Measurements from ENCODE around the gene AIFM2. TPM values are rescaled to one million over a fixed set of nuclear protein-coding genes. Genes with fewer than 3 reads are reported as not detected.

Gene AIFM2
- total and polyA plus RNA-seq, 7 donors: 8.7 to 40.5 (median 10.6) TPM

DNA sequence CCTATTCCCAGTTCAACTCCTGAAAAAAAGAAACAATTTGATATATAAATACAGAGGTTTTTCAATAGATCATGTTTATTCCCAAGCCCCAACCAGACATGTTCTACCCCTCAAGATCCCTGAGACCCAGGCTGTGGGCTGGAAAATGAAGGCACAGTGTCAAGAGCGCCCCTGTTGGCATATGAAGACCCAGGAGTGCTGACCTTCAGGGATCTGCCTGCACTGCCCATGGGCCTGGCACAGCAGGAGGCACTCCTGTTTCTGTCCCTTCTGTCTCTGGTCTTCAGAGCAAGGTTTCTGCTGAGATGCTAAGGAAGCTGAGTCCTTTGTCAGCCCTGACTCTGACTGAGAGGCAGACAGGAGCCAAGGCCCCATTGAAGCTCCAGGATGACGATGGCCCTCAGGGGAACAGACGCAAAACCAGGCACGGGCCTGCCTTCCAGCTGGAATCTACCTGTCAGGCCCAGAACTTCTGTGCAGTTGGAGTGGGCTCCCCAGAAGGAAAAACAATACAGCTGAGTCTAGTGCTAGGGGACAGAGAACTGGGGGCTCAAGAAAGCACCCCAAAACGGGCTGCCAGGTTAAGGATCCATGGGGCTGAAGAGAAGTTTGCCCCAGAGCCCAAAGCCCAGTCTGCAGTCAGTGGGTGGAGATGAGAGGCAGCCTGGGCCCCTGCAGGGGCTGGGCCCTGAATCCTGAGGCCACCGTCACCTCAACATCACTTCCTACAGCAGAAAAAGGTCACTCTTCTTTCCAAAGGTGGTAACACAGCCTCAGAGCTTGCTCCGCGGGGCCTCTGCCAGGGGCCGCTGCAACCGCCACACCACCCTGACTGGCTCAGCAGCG is 6.7 kb upstream of the AIFM2 start:
- peaks cover 11% of the 10 kb centered on the region for H3K4me1 ChIP-seq
- no peak overlapping the region for H3K4me3 ChIP-seq
- no peaks in the 10 kb centered on the region for H3K9me3 ChIP-seq
- peaks cover 0 to 20% of the 10 kb centered on the region in 2 donors for H3K36me3 ChIP-seq (ENCODE audit: insufficient read depth in 1 of 2, low read depth in 1 of 2)
- 88 to 94% (median 89%) methylated on average over 11 of the region's 11 CpGs for WGBS, 3 donors
- TF ChIP-seq CTCF (IDR thresholded peaks at IDR 0.05): no peak
- DNase-seq (no peak), ATAC-seq (no peak)
- H3K27ac ChIP-seq: no peak overlapping the region
- no peaks in the 10 kb centered on the region for H3K27me3 ChIP-seq (ENCODE audit: insufficient read depth in 3 of 3, low read length in 2 of 3)
- intact Hi-C loops (cut with DNase I): no loop called here

DNA sequence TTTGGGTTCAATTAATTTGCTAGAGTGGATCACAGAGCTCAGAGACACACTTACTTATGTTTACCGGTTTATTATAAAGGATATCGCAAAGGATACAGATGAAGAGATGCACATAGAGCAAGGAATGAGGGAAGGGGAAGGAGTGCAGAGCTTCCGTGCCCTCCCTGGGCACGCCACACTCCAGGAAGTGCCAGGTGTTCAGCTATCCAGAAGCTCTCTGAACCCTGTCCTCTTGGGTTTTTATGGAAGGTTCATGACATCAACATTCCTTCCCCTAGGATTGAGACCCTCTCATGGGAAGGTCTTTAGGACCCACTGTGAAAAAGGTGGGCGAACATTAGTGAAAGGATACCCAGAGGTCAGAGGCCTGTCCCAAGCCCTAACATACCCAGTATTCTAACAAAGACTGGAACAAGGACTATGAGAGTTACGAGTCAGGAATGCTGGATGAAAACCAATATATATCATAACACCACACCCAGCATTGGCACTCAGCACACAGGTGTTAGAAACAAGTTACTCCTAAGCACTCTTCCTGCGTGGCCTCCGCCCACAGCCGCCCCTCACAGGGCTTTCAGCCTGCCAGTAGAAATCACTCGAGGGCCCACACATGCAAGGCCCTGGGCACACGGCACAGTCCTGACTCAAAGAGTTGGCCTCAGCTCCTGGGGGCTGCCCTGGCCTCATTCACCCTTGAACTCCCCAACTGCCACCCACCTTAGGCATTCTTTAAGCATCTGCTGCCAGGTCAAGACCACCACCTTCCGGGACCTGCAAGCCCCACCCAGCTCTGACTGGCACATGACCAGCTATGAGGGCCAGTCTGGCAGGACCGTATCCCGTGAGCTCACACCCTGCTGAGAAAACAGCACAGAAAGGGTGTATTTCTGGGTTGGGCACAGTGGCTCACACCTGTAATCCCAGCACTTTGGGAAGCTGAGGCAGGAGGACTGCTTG is 5.6 kb upstream of the AIFM2 start:
- no peak overlapping the region for H3K4me3 ChIP-seq
- intact Hi-C loops (cut with DNase I): no loop called here
- H3K9me3 ChIP-seq: no peaks in the 10 kb centered on the region
- peaks cover 20% of the 10 kb centered on the region for H3K4me1 ChIP-seq
- no peaks in the 10 kb centered on the region for H3K27me3 ChIP-seq (ENCODE audit: insufficient read depth in 3 of 3, low read length in 2 of 3)
- peaks cover 0 to 20% of the 10 kb centered on the region in 2 donors for H3K36me3 ChIP-seq (ENCODE audit: insufficient read depth in 1 of 2, low read depth in 1 of 2)
- TF ChIP-seq CTCF (IDR thresholded peaks at IDR 0.05): no peak
- H3K27ac ChIP-seq: no peak overlapping the region
- DNase-seq: no peak
- 92 to 95% (median 93%) methylated on average over 14 of the region's 14 CpGs for WGBS, 3 donors
- ATAC-seq: no peak

DNA sequence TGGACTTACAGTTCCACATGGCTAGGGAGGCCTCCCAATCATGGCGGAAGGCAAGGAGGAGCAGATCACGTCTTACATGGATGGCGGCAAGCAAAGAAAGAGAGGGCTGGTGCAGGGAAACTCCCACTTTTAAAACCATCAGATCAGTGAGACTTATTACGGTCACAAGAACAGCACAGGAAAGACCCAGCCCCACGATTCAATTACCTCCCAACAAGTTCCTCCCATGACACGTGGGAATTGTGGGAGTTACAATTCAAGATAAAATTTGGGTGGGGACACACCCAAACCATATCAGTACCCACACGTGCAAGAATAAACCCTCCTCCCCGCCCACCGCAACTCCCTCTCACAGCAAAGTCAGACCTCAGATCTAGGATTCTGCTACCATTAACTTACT is 4.5 kb upstream of the AIFM2 start:
- Histone ChIP-seq H3K4me3 (no peak overlapping the region), H3K36me3 (ENCODE audit: insufficient read depth in 1 of 2, low read depth in 1 of 2) (peaks cover 0 to 20% of the 10 kb centered on the region in 2 donors), H3K9me3 (no peaks in the 10 kb centered on the region), H3K27me3 (ENCODE audit: insufficient read depth in 3 of 3, low read length in 2 of 3) (no peaks in the 10 kb centered on the region), H3K27ac (no peak overlapping the region), H3K4me1 (peaks cover 23% of the 10 kb centered on the region)
- intact Hi-C loops (cut with DNase I): no loop called here
- WGBS, 3 donors: 91 to 93% (median 92%) methylated on average over 9 of the region's 9 CpGs
- DNase-seq (no peak), ATAC-seq (no peak)
- no peak for TF ChIP-seq CTCF (IDR thresholded peaks at IDR 0.05)

DNA sequence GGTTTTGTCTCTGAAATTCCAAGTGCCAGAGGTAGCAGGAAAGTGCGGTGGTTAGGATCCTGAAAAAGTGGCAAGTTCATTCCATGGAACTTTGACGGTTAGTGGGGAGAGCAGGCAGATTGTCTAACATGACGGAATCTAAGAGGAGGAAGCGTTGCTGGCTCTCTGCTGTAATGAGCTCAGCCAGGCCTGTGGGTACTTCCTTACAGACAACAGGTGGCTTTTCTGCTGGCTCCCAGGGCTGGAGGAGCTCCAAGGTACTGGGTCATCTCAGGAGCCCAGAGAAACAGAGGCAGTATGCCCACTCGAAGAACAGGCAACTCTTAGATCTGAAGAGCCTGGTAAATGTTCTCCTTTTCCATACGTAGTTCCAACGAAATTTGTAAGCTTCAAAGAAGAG is 3.1 kb upstream of the AIFM2 start:
- Histone ChIP-seq H3K4me3 (peak overlapping the region; percentile 15), H3K27me3 (ENCODE audit: insufficient read depth in 3 of 3, low read length in 2 of 3) (no peaks in the 10 kb centered on the region), H3K36me3 (ENCODE audit: insufficient read depth in 1 of 2, low read depth in 1 of 2) (peaks cover 0 to 16% of the 10 kb centered on the region in 2 donors), H3K9me3 (no peaks in the 10 kb centered on the region), H3K27ac (peak overlapping the region; percentile 85), H3K4me1 (peaks cover 37% of the 10 kb centered on the region)
- WGBS, 3 donors: 23 to 42% (median 30%) methylated on average over 7 of the region's 7 CpGs
- intact Hi-C loops (cut with DNase I): no loop called here
- TF ChIP-seq CTCF (IDR thresholded peaks at IDR 0.05): no peak
- peak; percentile 69 to 82 (median 80) for ATAC-seq
- peak; percentile 41 to 86 for DNase-seq

Measured in psoas muscle (tissue), 8 donors.